HG03469 (cell line): ENCODE data around the gene ARAP1.

Experiments
- ATAC-seq: cut with Tn5 transposase; IDR thresholded peaks from one replicate; pipeline ENCODE4 v1.9.1; 2021; ENCODE audit warnings: mild to moderate bottlenecking, moderate library complexity, moderate number of reproducible peaks; ENCODE audit not compliant: unreplicated experiment

Gene ARAP1

DNA sequence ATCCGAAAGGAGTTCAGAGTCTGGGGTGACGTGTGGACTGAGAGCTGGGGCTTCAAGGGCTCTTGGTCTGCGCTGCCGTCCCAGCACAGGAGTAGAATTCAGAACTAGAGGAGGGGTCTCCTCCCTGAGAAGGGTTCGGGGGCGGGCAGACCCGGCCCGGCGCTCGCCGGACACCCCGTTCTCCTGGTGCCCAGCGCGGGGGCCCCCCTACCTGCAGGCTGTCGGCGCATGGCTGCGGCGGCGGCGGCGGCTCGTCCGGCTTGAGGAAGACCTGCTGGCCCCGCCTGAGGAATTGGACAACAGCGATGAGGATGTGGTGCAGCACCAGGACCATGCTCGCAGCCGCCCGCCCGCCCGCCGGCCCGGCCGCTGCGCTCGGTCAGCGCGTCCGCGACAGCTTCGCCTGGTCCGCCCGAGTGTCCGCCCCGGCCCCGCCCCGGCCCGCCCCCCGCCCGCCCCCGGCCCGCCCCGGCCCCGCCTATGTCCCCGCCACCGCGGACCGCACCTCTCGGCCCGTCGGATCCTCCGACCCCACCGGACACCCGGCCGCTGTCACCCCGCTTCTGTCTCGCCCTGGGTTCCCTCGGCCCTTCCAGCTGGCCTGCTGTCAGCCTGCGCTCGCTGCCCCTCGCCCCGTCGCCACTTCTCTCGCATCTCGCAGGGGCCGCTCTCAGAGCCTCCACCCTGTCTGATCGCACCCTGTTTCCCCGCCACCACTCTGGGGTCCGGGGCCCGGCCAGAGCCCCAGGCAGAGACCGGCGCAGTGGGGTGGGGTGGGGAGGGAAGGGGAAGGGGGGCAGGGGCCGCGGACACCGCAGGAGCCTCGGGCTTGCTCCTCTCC lies 109.9 kb downstream of the ARAP1 start:
- no peak for ATAC-seq

DNA sequence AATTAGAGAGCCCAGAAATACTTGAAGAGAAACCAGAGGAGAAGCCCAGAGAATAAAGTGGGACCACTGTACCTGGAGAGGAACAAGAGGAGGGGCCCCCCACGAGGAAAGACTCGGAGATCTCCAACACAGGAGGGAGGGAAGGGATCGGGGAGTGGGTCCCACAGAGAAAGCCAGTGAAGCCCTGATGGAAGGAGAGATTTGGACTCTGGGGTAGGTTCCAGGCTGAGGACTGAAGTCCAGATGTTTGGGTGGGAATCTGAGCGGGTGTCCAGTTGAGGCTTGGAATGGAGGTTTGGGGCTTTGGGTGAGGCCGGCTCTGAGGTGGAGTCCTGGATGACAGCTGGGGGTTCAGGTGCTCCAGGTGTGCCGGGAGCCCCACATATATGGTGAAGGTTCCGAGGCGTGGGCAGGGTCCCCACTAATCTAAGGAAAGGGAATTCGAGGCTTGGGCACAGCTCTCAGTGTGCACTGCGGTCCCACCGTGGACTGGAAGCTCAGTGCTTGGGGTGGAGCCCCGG lies 110.6 kb downstream of the ARAP1 start:
- ATAC-seq, result no peak

DNA sequence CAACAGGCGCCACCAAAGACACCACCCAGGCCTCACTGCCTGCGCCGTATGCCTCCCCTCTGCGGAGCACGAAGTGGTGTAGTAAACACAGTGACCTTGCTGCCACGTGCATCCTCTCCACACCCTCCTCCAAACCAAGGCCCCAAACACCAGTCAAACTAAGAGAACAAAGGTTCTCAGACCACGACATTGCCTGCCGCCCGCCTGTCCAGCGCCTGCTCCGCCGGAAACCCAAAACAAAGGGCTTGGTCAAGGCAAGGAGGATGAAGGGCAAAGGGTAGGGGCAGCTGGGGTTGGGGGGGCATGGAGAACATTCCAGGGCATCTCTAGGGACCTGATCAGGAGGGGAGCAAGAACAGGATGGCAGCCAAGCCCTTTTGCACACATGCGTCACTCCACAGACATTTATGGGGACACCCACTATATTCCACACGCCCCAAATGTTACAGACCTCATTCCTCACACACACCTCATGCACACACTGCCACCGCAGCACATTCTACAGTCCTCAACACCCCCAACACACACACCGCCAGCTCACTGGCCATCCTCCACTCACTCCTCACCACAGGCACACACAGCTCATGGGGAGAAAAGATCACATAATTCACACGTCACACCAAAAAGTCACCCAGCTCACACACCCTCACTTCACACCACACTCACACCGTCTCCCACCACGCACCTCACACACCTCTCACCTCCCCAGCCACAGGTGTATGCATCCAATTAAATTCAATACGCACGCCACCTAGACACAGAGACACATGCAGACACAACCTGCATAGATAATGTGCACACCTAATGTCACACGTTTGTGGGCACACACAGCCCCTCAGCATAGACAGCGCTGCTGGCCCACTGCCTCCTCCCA lies 112.5 kb downstream of the ARAP1 start:
- ATAC-seq, result no peak

GRCh38 chr11:72637926-72638325 lies 114.3 kb downstream of the ARAP1 start:
- no peak for ATAC-seq

- no peak for ATAC-seq
These were observed 115.0 kb downstream of the ARAP1 start for GRCh38 chr11:72637198-72637597.

DNA sequence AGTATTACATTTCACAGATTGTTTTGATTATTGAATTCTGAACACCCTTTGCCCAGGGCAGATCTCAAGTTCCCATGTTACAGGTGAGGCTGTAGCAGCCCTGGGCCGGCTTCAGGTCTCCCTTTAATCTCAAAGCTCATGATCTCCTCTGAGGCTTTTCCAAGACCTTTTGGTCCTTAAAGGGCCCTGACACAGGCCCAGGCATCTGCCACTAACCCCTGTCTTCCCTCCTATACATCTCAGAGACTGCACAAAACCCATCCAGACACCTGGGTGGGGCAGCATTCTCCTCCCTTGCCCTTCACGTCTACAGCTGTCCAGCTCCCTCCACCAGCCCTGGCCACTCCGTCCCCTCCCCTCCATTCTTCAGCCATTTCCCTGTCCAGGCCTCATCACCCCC lies 115.8 kb downstream of the ARAP1 start:
- ATAC-seq, result no peak

- ATAC-seq, result no peak
These were observed 116.3 kb downstream of the ARAP1 start for GRCh38 chr11:72635933-72636332.

DNA sequence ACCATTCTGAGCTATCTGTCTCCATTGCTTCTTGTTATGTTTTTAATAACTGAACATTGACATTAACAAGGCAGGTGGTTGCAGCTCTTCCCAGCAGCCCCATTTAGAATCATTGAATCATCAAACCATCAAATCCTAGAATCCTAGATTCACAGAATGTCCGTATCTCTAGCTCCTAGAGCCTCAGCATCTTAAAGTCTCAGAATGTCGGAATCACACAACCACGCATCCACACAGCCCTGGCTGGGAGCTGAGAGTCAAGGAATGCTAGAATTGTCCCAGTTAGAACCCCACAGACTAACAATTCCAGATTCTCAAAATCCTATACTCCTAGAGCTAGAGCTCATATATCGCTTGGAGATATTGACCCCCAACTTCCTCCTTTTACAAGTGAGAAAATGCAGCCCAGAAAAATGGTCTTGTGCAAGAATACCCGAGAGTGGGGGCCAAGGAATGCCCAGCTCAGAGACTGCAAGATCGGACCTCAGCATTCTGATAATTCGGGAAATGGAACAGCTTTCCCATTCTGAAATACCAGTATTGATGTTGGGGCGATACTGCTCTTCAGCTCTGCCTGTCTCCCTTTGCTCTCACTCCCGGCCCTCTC lies 116.8 kb downstream of the ARAP1 start:
- ATAC-seq, result no peak
